HG03196 (cell line): ENCODE data around the gene INPP5E.

Source experiments
- ATAC-seq: cut with Tn5 transposase; IDR thresholded peaks from one replicate; pipeline ENCODE4 v1.9.1; 2021; ENCODE audit not compliant: unreplicated experiment

Gene INPP5E

GRCh38 chr9:136473354-136473721, 33.7 kb upstream of the INPP5E start:
- ATAC-seq, result no peak

- no peak for ATAC-seq
Observed at GRCh38 chr9:136472640-136473353, 33.2 kb upstream of the INPP5E start.

DNA sequence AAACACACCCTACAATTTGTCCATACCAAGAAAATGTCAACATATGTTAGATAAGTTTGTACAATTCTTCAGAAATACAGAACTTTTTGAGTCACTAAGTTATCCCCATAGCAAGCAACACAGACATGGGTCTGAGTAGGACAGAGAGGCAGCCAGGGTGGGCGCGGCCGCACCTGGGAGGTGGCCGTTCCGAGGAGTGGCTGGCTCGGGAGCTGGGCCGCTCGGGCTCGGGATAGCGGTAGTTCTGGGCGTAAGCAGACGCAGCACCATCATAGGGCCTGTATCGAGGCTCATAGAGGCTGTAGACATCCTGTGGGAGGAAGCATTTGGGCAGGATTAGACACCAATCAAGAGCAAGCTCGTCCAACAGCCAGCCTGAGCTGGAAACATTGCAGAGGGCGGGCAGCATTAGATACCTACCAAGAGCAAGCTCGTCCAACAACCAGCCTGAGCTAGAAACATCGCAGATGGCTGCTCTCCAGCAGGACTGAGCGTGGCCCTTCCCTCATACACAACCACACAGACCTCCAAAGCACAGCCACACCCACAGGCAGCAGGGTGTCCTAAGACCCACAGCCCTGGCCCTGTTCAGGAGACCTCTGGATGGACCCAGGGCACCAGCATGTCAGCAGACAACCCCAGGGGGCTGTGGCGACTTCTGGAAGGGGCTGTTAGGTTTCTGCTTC, 32.3 kb upstream of the INPP5E start:
- ATAC-seq, result no peak

- ATAC-seq, result no peak
Observed at GRCh38 chr9:136470792-136471469, 31.3 kb upstream of the INPP5E start.

DNA sequence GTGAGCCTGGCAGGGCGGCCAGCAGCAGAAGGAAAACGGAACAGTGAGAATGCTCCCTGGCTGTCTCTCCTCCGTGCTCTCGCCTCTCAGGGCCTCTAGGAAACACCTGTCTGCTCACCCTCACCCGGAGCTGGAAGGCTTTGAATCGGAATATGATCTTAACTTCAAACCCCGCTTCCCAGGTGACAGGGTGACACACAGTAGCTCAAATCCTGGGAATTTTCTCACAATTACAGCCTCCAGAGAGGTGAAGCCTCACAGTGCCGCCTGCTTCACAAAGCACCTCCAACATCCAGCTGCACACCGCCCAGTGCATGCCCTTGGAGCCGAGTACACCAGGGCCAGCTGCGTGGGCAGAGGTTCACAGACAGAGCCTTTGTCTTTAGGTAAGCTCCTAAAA, 30.7 kb upstream of the INPP5E start:
- no peak for ATAC-seq

GRCh38 chr9:136467766-136468165, 28.1 kb upstream of the INPP5E start:
- ATAC-seq, result no peak

GRCh38 chr9:136466155-136466541, 26.5 kb upstream of the INPP5E start:
- no peak for ATAC-seq

DNA sequence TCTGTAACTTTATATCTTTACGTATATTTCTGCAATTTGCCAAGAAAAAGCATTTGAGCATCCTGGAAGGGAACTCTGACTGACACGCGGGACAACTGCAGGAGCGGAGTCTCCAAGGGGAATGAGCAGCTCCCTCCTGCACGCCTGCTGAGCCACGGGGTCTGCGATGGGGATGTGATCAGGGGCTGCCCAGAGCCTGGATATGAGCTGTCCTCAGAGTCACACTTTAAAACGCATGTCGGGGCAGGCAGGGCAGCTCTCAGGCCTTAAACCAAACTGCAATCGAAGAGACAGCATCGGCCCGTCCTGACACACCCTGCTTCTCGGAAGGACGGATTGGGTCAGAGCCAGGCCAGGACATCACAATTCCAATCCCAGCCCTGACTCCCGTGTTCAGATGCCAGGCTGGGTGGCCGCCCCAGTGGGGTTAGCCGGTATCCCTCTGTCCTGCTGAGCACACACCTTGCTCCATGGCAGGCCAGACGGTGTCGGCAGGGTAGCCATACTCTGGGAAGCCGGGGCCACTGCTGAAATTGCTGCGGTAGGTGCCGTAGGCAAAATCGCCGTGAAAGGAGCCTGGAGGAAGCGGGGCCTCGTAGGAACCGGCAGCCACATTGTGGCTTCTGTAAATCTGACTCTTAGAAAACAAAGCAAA, 26.0 kb upstream of the INPP5E start:
- ATAC-seq, result no peak

DNA sequence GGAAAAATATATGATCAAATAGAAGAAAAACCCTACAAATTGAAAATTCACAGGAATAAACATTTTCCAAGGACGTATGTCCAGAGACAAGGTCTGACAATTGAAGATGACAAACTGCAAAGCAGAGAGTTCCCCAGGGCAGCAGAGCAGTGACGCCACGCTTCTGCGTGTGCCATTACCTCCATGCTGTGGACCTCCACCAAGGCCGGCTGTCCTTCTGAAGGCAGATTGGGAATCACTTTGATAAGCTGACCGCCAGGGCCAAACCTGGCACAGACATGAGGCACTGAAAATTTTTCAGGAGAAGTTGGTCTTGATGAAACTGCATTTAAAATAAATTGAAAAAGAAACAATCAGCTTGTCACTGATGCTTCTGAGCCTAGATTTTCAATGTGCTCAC, 24.6 kb upstream of the INPP5E start:
- ATAC-seq, result no peak

GRCh38 chr9:136463578-136463977, 23.9 kb upstream of the INPP5E start:
- ATAC-seq, result no peak

DNA sequence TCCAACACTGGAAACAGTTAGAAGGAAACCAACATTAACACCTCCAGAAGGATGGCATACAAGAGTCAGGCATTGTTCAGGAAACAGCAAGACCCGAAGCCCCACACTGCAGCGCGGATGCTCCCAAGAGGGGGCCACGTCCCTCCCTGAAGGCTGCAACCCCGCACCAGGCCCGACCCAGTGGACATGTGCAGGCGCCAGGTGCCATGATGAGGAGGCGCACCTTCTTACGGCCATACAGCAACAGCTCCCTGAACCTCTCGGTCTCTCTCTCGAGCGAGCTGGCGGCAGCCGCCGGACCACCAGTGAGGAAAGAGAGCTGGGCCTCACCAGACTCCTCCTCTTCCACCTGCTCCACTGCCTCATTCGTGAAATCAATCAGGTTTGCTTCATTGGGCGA, 23.0 kb upstream of the INPP5E start:
- ATAC-seq, result no peak

GRCh38 chr9:136460772-136461325, 21.2 kb upstream of the INPP5E start:
- ATAC-seq, result no peak

- ATAC-seq, result no peak
Observed at GRCh38 chr9:136459425-136459824, 19.8 kb upstream of the INPP5E start.

DNA sequence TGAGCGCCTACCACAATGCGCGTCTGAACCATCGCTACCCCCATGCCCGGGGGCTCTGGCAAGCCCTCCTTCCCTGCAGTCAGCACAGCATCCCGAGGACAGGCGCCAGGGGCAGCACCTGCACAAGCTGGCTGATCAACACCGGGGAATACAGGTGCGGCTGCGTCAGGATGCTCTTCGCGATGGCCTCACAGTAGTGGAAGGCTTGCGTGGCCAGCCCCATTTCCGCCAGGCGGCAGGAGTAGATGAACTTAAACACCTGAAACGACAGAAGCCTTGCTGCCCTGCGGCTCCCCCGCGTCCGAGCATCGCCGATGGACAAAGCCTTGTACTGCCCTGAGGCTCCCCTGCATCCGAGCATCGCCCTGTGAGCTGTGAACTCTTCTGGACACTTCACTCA, 17.7 kb upstream of the INPP5E start:
- no peak for ATAC-seq

- ATAC-seq, result no peak
Observed at GRCh38 chr9:136456258-136456657, 16.6 kb upstream of the INPP5E start.

DNA sequence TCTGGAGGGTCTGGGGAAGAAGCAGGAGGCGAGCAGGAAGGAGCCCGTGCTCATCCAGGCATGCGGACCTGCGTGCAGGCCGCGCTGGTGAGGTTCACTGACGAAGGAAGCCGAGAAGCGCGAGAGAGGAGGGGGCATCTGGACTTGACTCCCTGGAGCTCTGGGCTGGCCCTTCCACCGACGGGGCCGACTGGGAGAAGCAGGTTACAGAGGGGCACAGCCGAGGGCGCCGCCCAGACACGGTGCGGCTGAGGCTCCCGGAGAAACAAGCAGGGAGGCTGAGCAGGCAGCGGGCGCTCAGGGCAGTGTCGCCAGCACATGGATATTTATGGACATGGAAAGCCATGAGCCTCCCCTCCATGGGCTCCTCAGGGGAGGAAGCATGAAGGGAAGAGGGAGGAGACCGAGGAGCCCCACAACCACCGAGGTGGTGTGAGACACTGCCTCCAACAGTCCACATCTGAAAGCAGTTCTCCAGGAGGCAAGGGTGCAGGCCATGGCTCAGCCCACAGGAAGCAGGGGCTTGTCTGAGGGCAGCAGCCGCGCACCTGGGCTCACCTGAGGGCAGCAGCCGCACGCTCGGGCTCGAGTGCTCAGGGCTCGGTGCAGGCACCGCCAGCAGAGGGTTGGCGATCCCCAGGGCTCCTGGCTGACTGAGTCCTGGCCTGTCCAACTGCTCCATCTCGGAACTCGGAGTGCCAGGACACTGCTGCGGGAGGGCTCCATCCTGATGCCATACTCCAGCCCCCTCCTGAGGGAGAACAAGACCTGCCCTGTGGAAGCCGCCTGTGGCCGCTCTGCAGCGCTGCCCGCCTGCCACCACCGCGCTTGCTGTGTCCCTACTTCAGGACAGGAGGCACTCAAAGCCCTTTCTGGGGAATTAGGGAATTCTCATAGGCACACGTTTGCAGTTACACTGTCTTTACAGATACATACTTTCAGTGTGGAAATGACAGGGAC, 15.7 kb upstream of the INPP5E start:
- ATAC-seq, result no peak

DNA sequence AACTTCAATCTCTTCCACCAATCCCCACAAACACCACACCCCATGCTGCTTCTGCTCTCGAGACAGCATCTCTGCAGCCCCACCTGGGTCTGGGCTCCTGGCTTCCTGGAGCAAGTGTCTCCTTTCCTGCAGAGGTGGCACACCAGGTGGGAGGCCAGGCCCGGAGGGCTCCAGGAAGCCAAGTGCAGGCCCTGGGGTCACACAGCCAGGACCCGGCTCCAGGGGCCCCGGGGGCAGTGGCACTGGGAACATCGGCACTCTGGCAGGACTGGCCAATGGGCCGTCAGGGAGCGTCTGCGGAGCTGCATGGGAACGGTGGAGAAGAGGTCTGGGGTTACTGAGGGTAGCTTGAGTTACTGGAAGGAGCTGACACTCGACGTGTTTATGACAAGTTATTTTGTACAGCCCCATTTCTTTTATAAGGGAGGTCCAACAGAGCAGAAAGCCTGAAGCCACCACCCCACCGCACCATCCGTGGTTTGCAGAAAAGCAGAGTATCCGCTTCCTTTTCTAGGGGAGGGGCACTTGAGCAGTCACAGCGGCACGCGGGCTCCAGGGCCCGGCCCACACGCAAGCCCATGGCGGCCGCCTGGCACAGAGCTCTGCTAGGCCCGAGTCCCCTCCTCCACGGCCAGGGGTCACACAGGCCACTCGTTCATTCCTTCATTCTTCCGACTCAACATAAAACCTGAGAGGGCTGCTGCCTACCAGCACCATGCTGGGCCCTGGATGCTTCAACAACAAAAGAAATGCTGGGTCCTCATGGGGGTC, 14.6 kb upstream of the INPP5E start:
- ATAC-seq, result no peak

- ATAC-seq, result no peak
Observed at GRCh38 chr9:136453326-136453725, 13.7 kb upstream of the INPP5E start.

DNA sequence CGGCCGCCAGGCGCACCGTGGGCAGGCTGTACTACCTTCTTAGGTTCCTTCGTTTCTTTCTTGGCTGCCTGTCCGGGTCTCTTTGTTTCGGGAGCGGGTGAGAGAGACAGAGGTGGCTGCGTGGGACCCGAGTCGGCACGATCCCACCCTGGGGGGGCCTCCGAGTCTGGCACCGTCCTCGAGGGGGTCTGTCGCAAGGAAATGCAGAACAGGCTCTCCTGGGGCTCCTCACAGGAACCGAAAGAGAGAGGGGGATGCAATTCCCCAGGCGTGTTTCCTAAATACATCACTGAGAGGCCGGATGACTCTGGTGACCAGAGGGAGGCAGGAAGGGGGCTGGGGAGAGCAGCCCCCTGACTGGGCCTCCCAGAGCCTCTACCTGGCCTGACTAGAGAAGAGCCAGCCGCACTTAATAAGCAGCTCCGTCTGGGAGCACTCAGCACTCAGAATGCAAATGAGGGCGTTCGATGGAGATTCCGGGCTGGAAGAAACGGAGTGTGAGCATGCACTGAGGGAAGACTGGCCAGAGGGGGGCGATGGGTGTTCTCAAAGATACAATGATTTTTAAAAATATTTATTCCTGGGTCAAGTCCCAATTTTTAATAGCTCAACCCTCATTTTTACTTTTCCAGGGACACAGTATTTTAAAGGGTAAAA, 11.7 kb upstream of the INPP5E start:
- no peak for ATAC-seq
